Measurements from ENCODE around the gene HS6ST2. TPM values are rescaled to one million over a fixed set of nuclear protein-coding genes. Genes with fewer than 3 reads are reported as not detected.

Gene HS6ST2
- total and polyA plus RNA-seq, 9 of the 15 experiments (the other 6 are each of a cell fraction or from before 2014, with no cell fraction given): not detected

- no peak for TF ChIP-seq SETDB1 (IDR thresholded peaks at IDR 0.05; ENCODE audit: low read length)
These were observed 334.5 kb downstream of the HS6ST2 start (continued) for GRCh38 chrX:132623942-132624341.

GRCh38 chrX:132623300-132623699 is 335.1 kb downstream of the HS6ST2 start:
- FAIRE-seq (no peak), ATAC-seq (no peak), DNase-seq (ENCODE audit: extremely low read depth in 1 of 4, low spot score in 3 of 4) (no peak)
- Histone ChIP-seq H2AFZ (ENCODE audit: low read depth, low read length) (no peak overlapping the region), H3K4me1 (replicated peaks in 1 of 2; ENCODE audit: control insufficient read depth in 2 of 2, insufficient read depth in 2 of 2, low read length in 2 of 2) (no peaks in the 10 kb centered on the region; a peak in 1 of 5 replicates), H3K9ac (ENCODE audit: insufficient read depth in 1 of 2, low read depth in 2 of 2, low read length in 2 of 2) (no peak overlapping the region), H3K79me2 (ENCODE audit: control insufficient read depth, insufficient read depth, low read length) (no peaks in the 10 kb centered on the region), H3K9me3 (replicated peaks; ENCODE audit: control insufficient read depth, insufficient read depth, low read depth, low read length) (no peaks in the 10 kb centered on the region), H3K36me3 (ENCODE audit: control insufficient read depth, insufficient read depth, low read length) (no peaks in the 10 kb centered on the region), H3K27me3 (ENCODE audit: control insufficient read depth in 2 of 2, insufficient read depth in 2 of 2, low read length in 2 of 2) (peaks cover 2 to 3% of the 10 kb centered on the region in 2 experiments; a peak in 3 of 5 replicates), H3K4me3 (no peak overlapping the region), H3K27ac (ENCODE audit: extremely low read depth, low read depth, low read length) (no peak overlapping the region), H3K9me1 (ENCODE audit: control insufficient read depth, insufficient read depth, low read length) (no peaks in the 10 kb centered on the region), H3K4me2 (ENCODE audit: insufficient read depth, low read length) (no peak overlapping the region), H4K20me1 (replicated peaks; ENCODE audit: control insufficient read depth, insufficient read depth, low read length) (no peaks in the 10 kb centered on the region)
- WGBS (ENCODE audit: insufficient coverage, low coverage, missing lambda C conversion rate): 21% methylated on average over 2 of the region's 2 CpGs
- ChIA-PET CTCF (ENCODE audit: low intra/inter-chr PET ratio) (no interaction called here), POLR2A (no interaction called here)
- TF ChIP-seq SRSF7 (optimal IDR thresholded peaks at IDR 0.05; ENCODE audit: low read depth, low read length): no peak
- TF ChIP-seq KLF13 (tag; IDR thresholded peaks at IDR 0.05; ENCODE audit: borderline replicate concordance, low read depth): no peak
- TF ChIP-seq SNRNP70 (optimal IDR thresholded peaks at IDR 0.05; ENCODE audit: low read depth, low read length): no peak
- TF ChIP-seq KDM4B (IDR thresholded peaks at IDR 0.05; ENCODE audit: borderline replicate concordance in 2 of 2, low read depth in 1 of 2): no peak
- no peak for TF ChIP-seq JUNB (CRISPR knock-in tag; conservative IDR thresholded peaks at IDR 0.05)
- no peak for TF ChIP-seq ZNF707 (CRISPR knock-in tag; conservative IDR thresholded peaks at IDR 0.05)
- TF ChIP-seq RERE (CRISPR knock-in tag; IDR thresholded peaks at IDR 0.05; ENCODE audit: borderline replicate concordance): no peak
- no peak for TF ChIP-seq NR1H2 (CRISPR knock-in tag; IDR thresholded peaks at IDR 0.05)
- TF ChIP-seq HMGN3 (IDR thresholded peaks at IDR 0.05; ENCODE audit: borderline replicate concordance, extremely low read depth, insufficient read length, low read depth, low read length): no peak
- intact Hi-C loops (cut with micrococcal nuclease): no loop called here
- in situ Hi-C loops (cut with MboI): loop anchor here (10.0 to 25.0 kb wide), 3 partner anchors 336 to 788 kb away; no protein-coding TSS in a partner anchor
- no TSS peak for BruUV-seq (replicated peaks)

All from K562 (cell line).